ENCODE results near the gene ATP2A1.

DNA sequence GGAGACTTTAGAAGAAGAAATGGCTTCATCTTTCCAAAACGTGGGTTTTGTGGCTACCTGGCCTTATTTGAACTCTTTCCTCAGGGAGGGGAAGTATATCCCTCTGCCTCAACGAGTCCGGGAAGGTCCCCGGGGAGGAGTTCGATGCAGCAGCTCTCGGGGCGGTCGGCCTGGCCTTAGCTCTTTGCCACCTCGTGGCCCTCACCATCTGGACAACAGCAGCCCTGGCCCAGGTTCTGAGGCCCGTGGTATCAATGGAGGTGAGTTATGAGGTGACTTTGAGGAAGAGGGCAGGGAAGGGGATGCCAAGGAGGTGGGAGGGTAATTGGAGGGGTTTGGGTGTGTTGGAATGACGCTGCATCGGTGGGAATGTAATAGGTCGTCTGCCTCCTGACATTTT is 47.8 kb upstream of the ATP2A1 start:
- TF ChIP-seq, protein P1, sequence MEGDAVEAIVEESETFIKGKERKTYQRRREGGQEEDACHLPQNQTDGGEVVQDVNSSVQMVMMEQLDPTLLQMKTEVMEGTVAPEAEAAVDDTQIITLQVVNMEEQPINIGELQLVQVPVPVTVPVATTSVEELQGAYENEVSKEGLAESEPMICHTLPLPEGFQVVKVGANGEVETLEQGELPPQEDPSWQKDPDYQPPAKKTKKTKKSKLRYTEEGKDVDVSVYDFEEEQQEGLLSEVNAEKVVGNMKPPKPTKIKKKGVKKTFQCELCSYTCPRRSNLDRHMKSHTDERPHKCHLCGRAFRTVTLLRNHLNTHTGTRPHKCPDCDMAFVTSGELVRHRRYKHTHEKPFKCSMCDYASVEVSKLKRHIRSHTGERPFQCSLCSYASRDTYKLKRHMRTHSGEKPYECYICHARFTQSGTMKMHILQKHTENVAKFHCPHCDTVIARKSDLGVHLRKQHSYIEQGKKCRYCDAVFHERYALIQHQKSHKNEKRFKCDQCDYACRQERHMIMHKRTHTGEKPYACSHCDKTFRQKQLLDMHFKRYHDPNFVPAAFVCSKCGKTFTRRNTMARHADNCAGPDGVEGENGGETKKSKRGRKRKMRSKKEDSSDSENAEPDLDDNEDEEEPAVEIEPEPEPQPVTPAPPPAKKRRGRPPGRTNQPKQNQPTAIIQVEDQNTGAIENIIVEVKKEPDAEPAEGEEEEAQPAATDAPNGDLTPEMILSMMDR (IDR thresholded peaks at IDR 0.05), result no peak
- TF ChIP-seq POLR2AphosphoS5 (IDR thresholded peaks at IDR 0.05; ENCODE audit: low read depth, low read length), result no peak
- TF ChIP-seq, protein P2, sequence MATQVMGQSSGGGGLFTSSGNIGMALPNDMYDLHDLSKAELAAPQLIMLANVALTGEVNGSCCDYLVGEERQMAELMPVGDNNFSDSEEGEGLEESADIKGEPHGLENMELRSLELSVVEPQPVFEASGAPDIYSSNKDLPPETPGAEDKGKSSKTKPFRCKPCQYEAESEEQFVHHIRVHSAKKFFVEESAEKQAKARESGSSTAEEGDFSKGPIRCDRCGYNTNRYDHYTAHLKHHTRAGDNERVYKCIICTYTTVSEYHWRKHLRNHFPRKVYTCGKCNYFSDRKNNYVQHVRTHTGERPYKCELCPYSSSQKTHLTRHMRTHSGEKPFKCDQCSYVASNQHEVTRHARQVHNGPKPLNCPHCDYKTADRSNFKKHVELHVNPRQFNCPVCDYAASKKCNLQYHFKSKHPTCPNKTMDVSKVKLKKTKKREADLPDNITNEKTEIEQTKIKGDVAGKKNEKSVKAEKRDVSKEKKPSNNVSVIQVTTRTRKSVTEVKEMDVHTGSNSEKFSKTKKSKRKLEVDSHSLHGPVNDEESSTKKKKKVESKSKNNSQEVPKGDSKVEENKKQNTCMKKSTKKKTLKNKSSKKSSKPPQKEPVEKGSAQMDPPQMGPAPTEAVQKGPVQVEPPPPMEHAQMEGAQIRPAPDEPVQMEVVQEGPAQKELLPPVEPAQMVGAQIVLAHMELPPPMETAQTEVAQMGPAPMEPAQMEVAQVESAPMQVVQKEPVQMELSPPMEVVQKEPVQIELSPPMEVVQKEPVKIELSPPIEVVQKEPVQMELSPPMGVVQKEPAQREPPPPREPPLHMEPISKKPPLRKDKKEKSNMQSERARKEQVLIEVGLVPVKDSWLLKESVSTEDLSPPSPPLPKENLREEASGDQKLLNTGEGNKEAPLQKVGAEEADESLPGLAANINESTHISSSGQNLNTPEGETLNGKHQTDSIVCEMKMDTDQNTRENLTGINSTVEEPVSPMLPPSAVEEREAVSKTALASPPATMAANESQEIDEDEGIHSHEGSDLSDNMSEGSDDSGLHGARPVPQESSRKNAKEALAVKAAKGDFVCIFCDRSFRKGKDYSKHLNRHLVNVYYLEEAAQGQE (IDR thresholded peaks at IDR 0.05; ENCODE audit: insufficient read depth in 1 of 2, low read depth in 2 of 2, low read length in 1 of 2), result no peak
- TF ChIP-seq SIN3A (IDR thresholded peaks at IDR 0.05; ENCODE audit: borderline replicate concordance, insufficient read depth, low read depth, low read length), result no peak
- TF ChIP-seq TCF7L2 (IDR thresholded peaks at IDR 0.05; ENCODE audit: low read depth, low read length), result no peak

Data from Panc1 (cell line).